Mesenchymal stem cell (in vitro differentiated cells and primary cell): ENCODE results near the gene CCDC149.

ENCODE experiments used
- DNase-seq: peaks from one replicate; pipeline ENCODE4 v3.0.0-alpha.2; 2013
- H2AFZ ChIP-seq: one replicate; pipeline ENCODE4 v1.6.1; 2013; ENCODE audit warnings: low read depth, mild to moderate bottlenecking, control low read depth, inconsistent platforms, low read length, moderate library complexity
- H2AK5ac ChIP-seq: 2 replicates; pipeline ENCODE4 v1.6.1; 2013; ENCODE audit warnings: low read length, moderate library complexity, mild to moderate bottlenecking, inconsistent platforms; ENCODE audit not compliant: severe bottlenecking
- H2BK120ac ChIP-seq: one replicate; pipeline ENCODE4 v1.6.1; 2013; ENCODE audit warnings: low read depth, mild to moderate bottlenecking, inconsistent platforms, low read length, moderate library complexity
- H2BK12ac ChIP-seq, 2 experiments: one replicate each; pipeline ENCODE4 v1.6.1; 2013; ENCODE audit warnings: inconsistent platforms in 2 of 2, low read length in 2 of 2, mild to moderate bottlenecking in 2 of 2, moderate library complexity in 2 of 2, control low read depth in 1 of 2
- H2BK15ac ChIP-seq: one replicate; pipeline ENCODE4 v1.6.1; 2013; ENCODE audit warnings: mild to moderate bottlenecking, low read depth, inconsistent platforms; ENCODE audit not compliant: poor library complexity, severe bottlenecking
- H2BK5ac ChIP-seq: 2 replicates; pipeline ENCODE4 v1.6.1; 2013; ENCODE audit warnings: low read depth, mild to moderate bottlenecking, low read length, control low read depth, inconsistent platforms; ENCODE audit not compliant: poor library complexity, severe bottlenecking
- H3K14ac ChIP-seq, 2 experiments: one replicate each; pipeline ENCODE4 v1.6.1; 2013; ENCODE audit warnings: inconsistent platforms in 2 of 2, low read length in 2 of 2, control low read depth in 1 of 2, mild to moderate bottlenecking in 1 of 2, moderate library complexity in 1 of 2
- H3K18ac ChIP-seq, 2 experiments: one replicate each; pipeline ENCODE4 v1.6.1; 2013; ENCODE audit warnings: inconsistent platforms in 2 of 2, low read length in 2 of 2, control low read depth in 1 of 2, low read depth in 1 of 2, mild to moderate bottlenecking in 1 of 2
- H3K23ac ChIP-seq, 2 experiments: one replicate each; pipeline ENCODE4 v1.6.1; 2013; ENCODE audit warnings: inconsistent platforms in 2 of 2, low read length in 2 of 2, mild to moderate bottlenecking in 2 of 2, moderate library complexity in 2 of 2, control low read depth in 1 of 2
- H3K27ac ChIP-seq: 2 replicates; pipeline ENCODE4 v1.5.1; 2013; ENCODE audit warnings: mild to moderate bottlenecking, moderate library complexity, low read length, control low read depth, inconsistent platforms; ENCODE audit not compliant: poor library complexity, severe bottlenecking
- H3K27me3 ChIP-seq, 2 experiments: 2 replicates each; pipeline versions ENCODE4 v1.6.1 to v1.7.0; 2013; ENCODE audit warnings: low read length in 2 of 2, mild to moderate bottlenecking in 2 of 2, moderate library complexity in 2 of 2, control low read depth in 1 of 2, inconsistent platforms in 1 of 2; ENCODE audit not compliant: control insufficient read depth in 1 of 2, insufficient read depth in 1 of 2
- H3K36me3 ChIP-seq, 2 experiments: 2 replicates each; pipeline versions ENCODE4 v1.6.1 to v1.7.0; 2013; ENCODE audit warnings: low read length in 2 of 2, control low read depth in 1 of 2, inconsistent platforms in 1 of 2, low read depth in 1 of 2, mild to moderate bottlenecking in 1 of 2; ENCODE audit not compliant: insufficient read depth in 2 of 2, control insufficient read depth in 1 of 2
- H3K4ac ChIP-seq, 2 experiments: one replicate each; pipeline ENCODE4 v1.6.1; 2013; ENCODE audit warnings: inconsistent platforms in 2 of 2, low read length in 2 of 2, mild to moderate bottlenecking in 2 of 2, moderate library complexity in 2 of 2, control low read depth in 1 of 2, low read depth in 1 of 2
- H3K4me1 ChIP-seq: 2 replicates; pipeline ENCODE4 v1.6.1; 2013; ENCODE audit warnings: low read depth, low read length, control low read depth; ENCODE audit not compliant: control insufficient read depth, insufficient read depth
- H3K4me2 ChIP-seq: 2 replicates; pipeline ENCODE4 v1.6.1; 2013; ENCODE audit warnings: low read length, mild to moderate bottlenecking, inconsistent platforms; ENCODE audit not compliant: poor library complexity, severe bottlenecking
- H3K4me3 ChIP-seq, 2 experiments: 2 replicates each; pipeline versions ENCODE4 v1.5.1 to v1.7.0; 2013; ENCODE audit warnings: low read length in 2 of 2, mild to moderate bottlenecking in 2 of 2, control low read depth in 1 of 2, low read depth in 1 of 2; ENCODE audit not compliant: insufficient read depth in 1 of 2
- H3K79me1 ChIP-seq: replicated peaks from 2 replicates; pipeline ENCODE4 v1.6.1; 2013; ENCODE audit warnings: mild to moderate bottlenecking, control low read depth, low read length, inconsistent platforms; ENCODE audit not compliant: poor library complexity, severe bottlenecking
- H3K9ac ChIP-seq: 2 replicates; pipeline ENCODE4 v1.7.0; 2013; ENCODE audit warnings: mild to moderate bottlenecking, low read length, moderate library complexity
- H3K9me3 ChIP-seq: 2 replicates; pipeline ENCODE4 v1.7.0; 2013; ENCODE audit warnings: mild to moderate bottlenecking, low read length; ENCODE audit not compliant: control insufficient read depth
- H4K8ac ChIP-seq: one replicate; pipeline ENCODE4 v1.6.1; 2013; ENCODE audit warnings: inconsistent platforms, mild to moderate bottlenecking, low read length, moderate library complexity
- H4K91ac ChIP-seq: one replicate; pipeline ENCODE4 v1.6.1; 2013; ENCODE audit warnings: mild to moderate bottlenecking, low read length, inconsistent platforms
- WGBS: methylation state at CpG from one replicate; pipeline ENCODE4 v1.1.7; 2013; ENCODE audit warnings: mixed read lengths; 5-methylcytosine and 5-hydroxymethylcytosine counted together

Gene CCDC149

DNA sequence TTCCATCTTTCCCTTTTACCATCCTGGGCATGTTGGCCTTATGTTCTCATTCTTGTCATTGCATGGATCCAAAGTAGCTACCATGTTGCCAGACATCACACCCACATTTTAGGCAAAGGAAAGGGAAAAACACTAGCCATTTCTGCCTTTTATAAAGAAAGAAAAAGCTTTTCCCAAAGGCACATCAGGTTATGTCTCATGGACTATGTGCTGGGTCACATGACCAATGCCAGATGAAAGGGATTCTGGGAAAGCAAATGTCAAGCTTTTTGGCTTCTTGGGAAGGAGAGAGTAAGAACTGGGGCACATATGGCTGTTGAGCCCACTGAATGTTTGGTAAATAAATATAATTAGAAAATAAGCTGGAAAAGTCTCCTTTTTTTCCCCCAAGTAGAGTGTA, 121.8 kb downstream of the CCDC149 start:
- H2BK12ac ChIP-seq = no peak overlapping the region
- no peak overlapping the region for H4K8ac ChIP-seq
- H3K14ac ChIP-seq = no peak overlapping the region
- H2BK5ac ChIP-seq = no peak overlapping the region
- H2AFZ ChIP-seq = no peak overlapping the region
- no peak overlapping the region for H3K4me3 ChIP-seq
- peaks cover 0 to 3% of the 10 kb centered on the region in 2 experiments for H3K27me3 ChIP-seq
- H3K4me1 ChIP-seq = peaks cover 14% of the 10 kb centered on the region
- H3K27ac ChIP-seq = no peak overlapping the region
- no peak overlapping the region for H2BK120ac ChIP-seq
- H2BK15ac ChIP-seq = no peak overlapping the region
- H3K4me2 ChIP-seq = no peak overlapping the region
- H3K79me1 ChIP-seq = no peaks in the 10 kb centered on the region
- DNase-seq = no peak
- no peak overlapping the region for H3K4ac ChIP-seq
- no peaks in the 10 kb centered on the region for H3K9me3 ChIP-seq
- no peak overlapping the region for H2AK5ac ChIP-seq
- H3K23ac ChIP-seq = no peak overlapping the region
- no peaks in the 10 kb centered on the region for H3K36me3 ChIP-seq
- H4K91ac ChIP-seq = no peak overlapping the region
- H3K18ac ChIP-seq = no peak overlapping the region
- no peak overlapping the region for H3K9ac ChIP-seq

DNA sequence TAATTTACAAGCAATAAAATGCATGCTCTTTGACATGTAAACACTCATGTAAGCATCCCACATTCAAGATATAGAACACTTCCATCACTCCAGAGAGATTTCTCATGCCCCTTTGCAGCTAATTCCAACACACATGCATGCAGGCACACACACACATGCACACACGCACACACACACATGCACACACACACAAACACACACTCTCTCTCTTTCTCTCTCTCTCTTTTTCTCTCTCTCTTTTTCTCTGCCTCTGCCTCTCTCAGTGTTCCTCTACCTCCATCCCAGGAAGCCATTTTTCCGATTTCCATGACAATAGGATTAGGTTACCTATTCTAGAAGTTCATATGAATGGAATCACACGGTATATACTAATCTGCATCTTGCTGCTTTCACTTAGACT, 129.3 kb downstream of the CCDC149 start:
- no peak overlapping the region for H2BK12ac ChIP-seq
- no peak overlapping the region for H2AK5ac ChIP-seq
- H3K9me3 ChIP-seq = no peaks in the 10 kb centered on the region
- H3K4me2 ChIP-seq = no peak overlapping the region
- H2AFZ ChIP-seq = no peak overlapping the region
- H2BK5ac ChIP-seq = no peak overlapping the region
- H3K23ac ChIP-seq = no peak overlapping the region
- no peaks in the 10 kb centered on the region for H3K79me1 ChIP-seq
- H4K91ac ChIP-seq = no peak overlapping the region
- no peak overlapping the region for H3K4ac ChIP-seq
- no peak overlapping the region for H3K18ac ChIP-seq
- WGBS = 88% methylated on average over 3 of the region's 3 CpGs
- H3K27ac ChIP-seq = no peak overlapping the region
- no peak for DNase-seq
- H3K9ac ChIP-seq = no peak overlapping the region
- no peak overlapping the region for H2BK120ac ChIP-seq
- H3K4me3 ChIP-seq = no peak overlapping the region
- no peak overlapping the region for H3K14ac ChIP-seq
- no peaks in the 10 kb centered on the region for H3K36me3 ChIP-seq
- no peak overlapping the region for H2BK15ac ChIP-seq
- H3K27me3 ChIP-seq = peaks cover 0 to 17% of the 10 kb centered on the region in 2 experiments
- H4K8ac ChIP-seq = no peak overlapping the region
- H3K4me1 ChIP-seq = no peaks in the 10 kb centered on the region

DNA sequence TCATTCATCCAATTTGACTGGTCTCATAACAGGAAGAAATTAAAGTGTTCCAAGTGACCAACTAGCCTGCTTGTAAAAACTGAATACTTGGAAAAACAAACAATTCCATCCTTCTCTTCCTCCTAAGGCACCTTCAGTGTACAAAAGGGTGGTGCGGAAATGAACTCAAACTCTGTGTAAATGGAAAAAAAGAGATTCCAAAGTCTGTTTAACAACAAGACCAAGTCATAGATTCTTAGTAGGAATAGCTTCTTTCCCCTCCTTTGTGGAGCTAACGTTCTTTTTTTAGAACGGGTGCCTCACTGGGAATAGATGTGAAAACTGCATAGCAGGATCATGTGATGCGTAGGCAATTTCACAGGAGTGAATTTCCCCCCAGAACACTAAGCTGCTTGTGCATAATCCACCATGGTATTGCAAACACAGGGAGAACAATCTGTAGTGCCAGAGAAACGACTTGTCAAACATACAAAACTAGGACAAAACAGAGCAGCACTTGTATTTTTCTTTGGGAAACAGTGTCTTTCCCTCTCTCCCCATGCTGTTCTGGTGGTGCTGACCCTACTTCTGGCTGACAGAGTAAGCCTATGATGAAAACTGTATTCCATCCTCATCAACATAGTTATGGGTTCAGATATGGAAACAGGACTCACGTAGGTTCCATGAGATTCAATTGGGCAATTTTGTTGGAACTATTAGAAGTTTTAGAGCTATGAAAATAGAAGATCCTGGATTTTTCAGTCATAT, 130.7 kb downstream of the CCDC149 start:
- Histone ChIP-seq H4K91ac (no peak overlapping the region), H3K36me3 (no peaks in the 10 kb centered on the region), H2AFZ (no peak overlapping the region), H3K18ac (no peak overlapping the region), H4K8ac (no peak overlapping the region), H3K9ac (no peak overlapping the region), H3K27me3 (peaks cover 0 to 17% of the 10 kb centered on the region in 2 experiments), H2BK120ac (no peak overlapping the region), H3K4me3 (no peak overlapping the region), H2BK12ac (no peak overlapping the region), H3K14ac (no peak overlapping the region), H3K9me3 (no peaks in the 10 kb centered on the region), H3K79me1 (no peaks in the 10 kb centered on the region), H3K4me1 (no peaks in the 10 kb centered on the region), H3K27ac (no peak overlapping the region), H3K4ac (no peak overlapping the region), H2AK5ac (no peak overlapping the region), H3K23ac (no peak overlapping the region), H3K4me2 (no peak overlapping the region), H2BK5ac (no peak overlapping the region), H2BK15ac (no peak overlapping the region)
- peak; percentile 48 for DNase-seq
- WGBS = 49% methylated on average over 4 of the region's 6 CpGs

DNA sequence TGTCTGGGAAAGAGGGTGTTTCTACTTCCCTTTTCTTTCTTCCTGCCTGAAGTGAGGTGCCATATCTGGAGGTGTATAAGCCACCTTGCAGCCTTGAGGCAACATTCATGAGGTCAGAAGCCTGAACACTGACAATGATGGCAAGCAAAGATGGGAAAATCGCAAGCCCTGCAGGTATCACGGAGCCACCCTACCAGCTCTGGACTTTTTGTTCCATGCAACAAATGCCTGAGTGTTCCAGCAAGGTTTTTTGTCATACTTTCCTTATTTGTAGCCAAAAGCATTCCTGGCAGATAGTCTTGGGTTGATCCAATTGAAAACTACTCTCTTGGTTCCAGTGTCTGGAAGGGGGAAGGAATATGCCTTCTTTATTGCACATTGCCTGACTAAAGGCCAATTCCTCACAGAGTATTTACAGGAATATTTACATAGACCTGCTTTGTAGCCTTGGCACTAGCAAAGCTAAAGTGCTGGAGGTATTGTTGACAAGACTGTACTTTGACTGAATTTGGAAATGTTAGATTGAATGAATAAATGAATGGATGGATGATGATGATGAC, 131.8 kb downstream of the CCDC149 start:
- Histone ChIP-seq H3K9me3 (no peaks in the 10 kb centered on the region), H3K23ac (no peak overlapping the region), H4K8ac (no peak overlapping the region), H2BK5ac (no peak overlapping the region), H2BK15ac (no peak overlapping the region), H3K27ac (no peak overlapping the region), H3K4me1 (no peaks in the 10 kb centered on the region), H2BK120ac (no peak overlapping the region), H4K91ac (no peak overlapping the region), H3K79me1 (no peaks in the 10 kb centered on the region), H2AFZ (no peak overlapping the region), H3K36me3 (no peaks in the 10 kb centered on the region), H2AK5ac (no peak overlapping the region), H3K4me3 (no peak overlapping the region), H3K27me3 (peaks cover 0 to 17% of the 10 kb centered on the region in 2 experiments), H3K9ac (no peak overlapping the region), H3K14ac (no peak overlapping the region), H2BK12ac (no peak overlapping the region), H3K4me2 (no peak overlapping the region), H3K4ac (no peak overlapping the region), H3K18ac (no peak overlapping the region)
- DNase-seq = no peak
- WGBS = 83% methylated on average over 2 of the region's 2 CpGs
